ENCODE results near the gene WDFY3. TPM values are rescaled to one million over a fixed set of nuclear protein-coding genes. Genes with fewer than 3 reads are reported as not detected.
A peak's percentile ranks its signal among the peaks of the same experiment; 100 is the strongest.
"Not testable (repeated sequence)": the region's sequence is repeated elsewhere in the genome, so short reads cannot be mapped to it uniquely, and the experiment has no call there.

Gene WDFY3
- total and polyA plus RNA-seq, 8 donors: 5.3 to 53.0 (median 29.6) TPM

- TF ChIP-seq, protein P1, sequence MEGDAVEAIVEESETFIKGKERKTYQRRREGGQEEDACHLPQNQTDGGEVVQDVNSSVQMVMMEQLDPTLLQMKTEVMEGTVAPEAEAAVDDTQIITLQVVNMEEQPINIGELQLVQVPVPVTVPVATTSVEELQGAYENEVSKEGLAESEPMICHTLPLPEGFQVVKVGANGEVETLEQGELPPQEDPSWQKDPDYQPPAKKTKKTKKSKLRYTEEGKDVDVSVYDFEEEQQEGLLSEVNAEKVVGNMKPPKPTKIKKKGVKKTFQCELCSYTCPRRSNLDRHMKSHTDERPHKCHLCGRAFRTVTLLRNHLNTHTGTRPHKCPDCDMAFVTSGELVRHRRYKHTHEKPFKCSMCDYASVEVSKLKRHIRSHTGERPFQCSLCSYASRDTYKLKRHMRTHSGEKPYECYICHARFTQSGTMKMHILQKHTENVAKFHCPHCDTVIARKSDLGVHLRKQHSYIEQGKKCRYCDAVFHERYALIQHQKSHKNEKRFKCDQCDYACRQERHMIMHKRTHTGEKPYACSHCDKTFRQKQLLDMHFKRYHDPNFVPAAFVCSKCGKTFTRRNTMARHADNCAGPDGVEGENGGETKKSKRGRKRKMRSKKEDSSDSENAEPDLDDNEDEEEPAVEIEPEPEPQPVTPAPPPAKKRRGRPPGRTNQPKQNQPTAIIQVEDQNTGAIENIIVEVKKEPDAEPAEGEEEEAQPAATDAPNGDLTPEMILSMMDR (IDR thresholded peaks at IDR 0.05): no peak
- Histone ChIP-seq H3K4me3 (no peak overlapping the region), H3K27me3 (no peaks in the 10 kb centered on the region), H3K9me3 (no peaks in the 10 kb centered on the region), H3K4me1 (peaks cover 0 to 3% (median 0%) of the 10 kb centered on the region in 3 donors), H3K27ac (no peak overlapping the region), H3K36me3 (peaks cover 0 to 56% (median 9%) of the 10 kb centered on the region in 3 donors)
- WGBS, 2 donors: 76 to 85% methylated on average over 9 of the region's 9 CpGs
- no peak for FAIRE-seq
- ATAC-seq: no peak
- no peak for DNase-seq
- intact Hi-C loops (cut with DNase I): no loop called here
Observed at GRCh38 chr4:84677093-84677492, 289.4 kb downstream of the WDFY3 start.

DNA sequence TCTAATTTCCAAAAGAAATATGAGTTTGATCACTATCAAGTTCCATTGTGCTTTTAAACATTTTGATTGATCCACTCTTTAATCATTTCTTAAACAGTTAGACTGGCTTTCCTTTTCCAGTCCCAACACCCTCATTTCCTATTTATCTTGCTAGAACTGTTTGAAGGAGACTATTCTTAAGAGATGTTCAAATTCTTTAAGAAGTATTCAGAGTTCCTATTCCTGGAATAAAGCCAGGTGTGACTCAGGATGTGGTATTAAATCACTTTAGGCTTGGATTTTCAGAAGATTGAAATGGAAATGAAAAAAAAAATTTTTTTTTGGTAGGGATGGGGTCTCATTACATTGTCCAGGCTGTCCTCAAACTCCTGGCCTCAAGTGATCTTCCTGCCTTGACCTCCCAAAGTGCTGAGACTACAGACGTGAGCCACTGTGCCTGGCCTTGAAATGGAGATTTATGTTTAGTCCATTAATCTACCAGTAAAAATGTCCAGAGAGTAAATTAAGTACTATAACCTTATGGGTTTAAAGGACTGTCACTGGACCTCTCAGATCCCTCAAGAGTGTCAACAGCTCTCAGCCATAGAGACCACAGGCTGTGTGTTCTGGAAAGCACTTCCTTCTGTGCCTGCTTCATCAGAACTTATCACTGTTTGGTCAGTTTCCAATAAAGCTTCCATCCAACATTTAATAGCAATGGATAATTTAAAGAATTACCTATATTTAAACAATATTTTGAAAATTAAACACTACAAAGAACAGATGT is 292.8 kb downstream of the WDFY3 start:
- TF ChIP-seq, protein P1 (IDR thresholded peaks at IDR 0.05): no peak
- Histone ChIP-seq H3K36me3 (peaks cover 0 to 44% (median 9%) of the 10 kb centered on the region in 3 donors), H3K4me3 (no peak overlapping the region), H3K9me3 (no peaks in the 10 kb centered on the region), H3K27ac (no peak overlapping the region), H3K4me1 (no peaks in the 10 kb centered on the region), H3K27me3 (no peaks in the 10 kb centered on the region)
- FAIRE-seq (no peak), DNase-seq (no peak), ATAC-seq (no peak)
- 51 to 70% methylated on average over 1 of the region's 1 CpG for WGBS, 2 donors
- intact Hi-C loops (cut with DNase I): no loop called here

DNA sequence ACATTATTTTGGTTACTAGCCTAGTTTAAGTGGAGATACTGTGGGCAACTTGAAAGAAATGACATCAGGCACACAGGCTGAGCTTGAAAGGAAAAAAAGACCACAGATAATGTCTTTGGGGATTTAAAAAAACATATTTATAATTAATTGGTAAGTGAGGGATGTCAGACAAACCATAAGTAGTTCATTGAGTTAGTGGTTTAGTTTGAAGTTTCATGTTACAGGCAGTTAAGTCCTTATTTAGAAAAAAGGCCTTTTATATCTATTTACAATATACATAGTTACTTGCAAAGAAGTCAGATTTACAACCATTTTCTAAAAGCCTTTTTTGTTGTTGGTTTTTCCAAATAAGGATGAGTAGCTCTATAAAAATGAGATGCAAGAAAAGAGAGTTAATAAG is 294.3 kb downstream of the WDFY3 start:
- FAIRE-seq (no peak), ATAC-seq (no peak), DNase-seq (no peak)
- peaks cover 0 to 34% (median 8%) of the 10 kb centered on the region in 3 donors for H3K36me3 ChIP-seq
- intact Hi-C loops (cut with DNase I): no loop called here
- no peak overlapping the region for H3K4me3 ChIP-seq
- no peaks in the 10 kb centered on the region for H3K4me1 ChIP-seq
- TF ChIP-seq, protein P1 (IDR thresholded peaks at IDR 0.05): no peak
- no peaks in the 10 kb centered on the region for H3K9me3 ChIP-seq
- H3K27me3 ChIP-seq: no peaks in the 10 kb centered on the region
- no peak overlapping the region for H3K27ac ChIP-seq

DNA sequence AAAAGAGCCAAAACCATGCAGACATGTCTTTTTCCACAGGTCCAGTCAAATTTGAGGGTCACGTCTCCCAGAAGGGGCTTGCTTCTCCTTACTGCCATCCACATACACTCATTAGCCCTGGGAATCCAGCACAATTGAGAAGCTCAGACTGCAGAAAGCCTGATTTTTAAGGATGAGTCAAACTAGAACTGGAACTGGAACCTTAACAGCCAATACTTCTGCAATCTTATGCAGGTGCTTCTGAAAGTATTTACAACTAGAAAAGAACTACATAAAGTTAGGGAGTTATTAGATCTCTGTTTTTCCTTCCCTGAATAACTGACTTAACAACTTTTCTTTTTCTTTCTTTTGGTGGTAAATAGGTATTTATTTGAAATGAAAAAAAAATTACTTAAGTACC is 297.3 kb downstream of the WDFY3 start:
- no peak for ATAC-seq
- H3K4me3 ChIP-seq: no peak overlapping the region
- H3K36me3 ChIP-seq: peaks cover 0 to 14% (median 0%) of the 10 kb centered on the region in 3 donors
- intact Hi-C loops (cut with DNase I): no loop called here
- no peaks in the 10 kb centered on the region for H3K27me3 ChIP-seq
- DNase-seq: no peak
- FAIRE-seq: no peak
- WGBS, 2 donors: 95 to 96% methylated on average over 1 of the region's 1 CpG
- TF ChIP-seq, protein P1 (IDR thresholded peaks at IDR 0.05): no peak
- H3K27ac ChIP-seq: no peak overlapping the region
- H3K4me1 ChIP-seq: no peaks in the 10 kb centered on the region
- no peaks in the 10 kb centered on the region for H3K9me3 ChIP-seq

GRCh38 chr4:84666439-84666838 is 300.1 kb downstream of the WDFY3 start:
- 90 to 100% methylated on average over 1 of the region's 1 CpG for WGBS, 2 donors
- H3K27me3 ChIP-seq: no peaks in the 10 kb centered on the region
- intact Hi-C loops (cut with DNase I): no loop called here
- no peaks in the 10 kb centered on the region for H3K4me1 ChIP-seq
- TF ChIP-seq, protein P1 (IDR thresholded peaks at IDR 0.05): no peak
- ATAC-seq: no peak
- peaks cover 0 to 9% (median 0%) of the 10 kb centered on the region in 3 donors for H3K36me3 ChIP-seq
- no peaks in the 10 kb centered on the region for H3K9me3 ChIP-seq
- no peak for FAIRE-seq
- H3K4me3 ChIP-seq: no peak overlapping the region
- no peak for DNase-seq
- H3K27ac ChIP-seq: no peak overlapping the region

DNA sequence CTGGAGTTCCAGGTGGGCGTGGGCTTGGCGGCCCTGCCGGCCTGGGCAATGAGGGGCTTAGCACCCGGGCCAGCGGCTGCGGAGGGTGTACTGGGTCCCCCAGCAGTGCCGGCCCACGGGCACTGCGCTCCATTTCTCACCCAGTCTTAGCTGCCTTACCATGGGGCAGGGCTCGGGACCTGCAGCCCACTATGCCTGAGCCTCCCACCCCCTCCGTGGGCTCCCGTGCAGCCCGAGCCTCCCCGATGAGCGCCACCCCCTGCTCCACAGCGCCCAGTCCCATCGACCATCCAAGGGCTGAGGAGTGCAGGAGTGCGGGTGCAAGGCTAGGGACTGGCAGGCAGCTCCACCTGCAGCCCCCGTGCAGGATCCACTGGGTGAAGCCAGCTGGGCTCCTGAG is 301.7 kb downstream of the WDFY3 start:
- H3K4me3 ChIP-seq; ATAC-seq; H3K4me1 ChIP-seq; intact Hi-C loops (cut with DNase I); FAIRE-seq; H3K27me3 ChIP-seq; H3K36me3 ChIP-seq; H3K27ac ChIP-seq; H3K9me3 ChIP-seq: not testable (repeated sequence)
- 96 to 98% methylated on average over 18 to 19 of the region's 19 CpGs for WGBS, 2 donors
- peak in 1 of 6 donors; percentile 50 for DNase-seq
